Activated CD4-positive, alpha-beta T cell treated with anti-CD3 and anti-CD28 coated beads, Interleukin-2, amount 10 ng/mL, durations not matched to agents 7 days and 5 days (primary cell): ENCODE data around the gene CYP2W1. TPM values are rescaled to one million over a fixed set of nuclear protein-coding genes. Genes with fewer than 3 reads are reported as not detected.
A peak's percentile ranks its signal among the peaks of the same experiment; 100 is the strongest.
"Not testable (repeated sequence)": the region's sequence is repeated elsewhere in the genome, so short reads cannot be mapped to it uniquely, and the experiment has no call there.

ENCODE experiments used
- CTCF ChIA-PET: fragments of 350-600 bp; sonication (Branson Sonifier 250); formaldehyde crosslinking; loops from one replicate; lab custom pipeline; 2021; ENCODE audit warnings: antibody characterized with exemption; lab: Charles Lee
- POLR2A ChIA-PET: fragments of 350-600 bp; sonication (Branson Sonifier 250); formaldehyde crosslinking; loops from one replicate; lab custom pipeline; 2021; ENCODE audit warnings: antibody characterized with exemption; lab: Charles Lee
- DNase-seq: peaks from one replicate; pipeline ENCODE4 v3.0.0-alpha.2; 2020
- H3K27ac Mint-ChIP-seq: one replicate; pipeline ENCODE4 v1.8.0; 2021; ENCODE audit warnings: mild to moderate bottlenecking, moderate library complexity, mixed read lengths
- H3K27me3 Mint-ChIP-seq: one replicate; pipeline ENCODE4 v1.8.0; 2021; ENCODE audit warnings: mixed read lengths
- H3K36me3 Mint-ChIP-seq: one replicate; pipeline ENCODE4 v1.8.0; 2021; ENCODE audit warnings: low read depth, mixed read lengths
- H3K4me1 Mint-ChIP-seq: one replicate; pipeline ENCODE4 v1.8.0; 2021; ENCODE audit warnings: mixed read lengths
- H3K4me3 Mint-ChIP-seq: one replicate; pipeline ENCODE4 v1.8.0; 2021; ENCODE audit warnings: mild to moderate bottlenecking, moderate library complexity, mixed read lengths
- H3K9me3 Mint-ChIP-seq: one replicate; pipeline ENCODE4 v1.8.0; 2021; ENCODE audit warnings: mixed read lengths
- microRNA-seq: library from miRNA; unstranded; fragments of <30 nt; microRNA quantifications from one replicate; pipeline ENCODE4 v1.2.0, GENCODE V29; 2021; ENCODE audit warnings: borderline microRNAs expressed, borderline replicate concordance
- total RNA-seq, 2 experiments: library from RNA; stranded (reverse); gene quantifications; one replicate each; pipeline ENCODE4 v1.2.3, GENCODE V29; 2021

CYP2W1 gene
- total RNA-seq, 2 experiments from 2014 or later = not detected

- no peak for DNase-seq
- Mint-ChIP-seq H3K9me3 (no peaks in the 10 kb centered on the region), H3K4me3 (no peak overlapping the region), H3K27me3 (no peaks in the 10 kb centered on the region), H3K27ac (peak overlapping the region; percentile 46), H3K4me1 (peaks cover 61% of the 10 kb centered on the region), H3K36me3 (peaks cover 10% of the 10 kb centered on the region)
- POLR2A ChIA-PET = no interaction called here
- CTCF ChIA-PET = no interaction called here
Observed at GRCh38 chr7:1030444-1031070, 47.6 kb downstream of the CYP2W1 start.

GRCh38 chr7:1031716-1032455 is 48.9 kb downstream of the CYP2W1 start:
- H3K9me3 Mint-ChIP-seq = no peaks in the 10 kb centered on the region
- H3K36me3 Mint-ChIP-seq = peaks cover 10% of the 10 kb centered on the region
- no peak overlapping the region for H3K27ac Mint-ChIP-seq
- POLR2A ChIA-PET = no interaction called here
- peaks cover 55% of the 10 kb centered on the region for H3K4me1 Mint-ChIP-seq
- no peaks in the 10 kb centered on the region for H3K27me3 Mint-ChIP-seq
- DNase-seq = no peak
- CTCF ChIA-PET = no interaction called here
- no peak overlapping the region for H3K4me3 Mint-ChIP-seq

- H3K9me3 Mint-ChIP-seq = no peaks in the 10 kb centered on the region
- H3K4me3 Mint-ChIP-seq = no peak overlapping the region
- no peaks in the 10 kb centered on the region for H3K27me3 Mint-ChIP-seq
- H3K36me3 Mint-ChIP-seq = peaks cover 10% of the 10 kb centered on the region
- ChIA-PET POLR2A (no interaction called here), CTCF (interaction anchor here (0.7 to 1.9 kb wide), 2 partner anchors 23 to 33 kb away, joined by 3 to 4 read pairs; no protein-coding TSS in a partner anchor)
- peak overlapping the region; percentile 82 for H3K27ac Mint-ChIP-seq
- no peak for DNase-seq
- H3K4me1 Mint-ChIP-seq = peaks cover 52% of the 10 kb centered on the region
Observed at GRCh38 chr7:1032536-1033181, 49.7 kb downstream of the CYP2W1 start.

- Mint-ChIP-seq H3K27ac (peak overlapping the region; percentile 82), H3K27me3 (no peaks in the 10 kb centered on the region), H3K4me3 (peak overlapping the region; percentile 10), H3K4me1 (peaks cover 51% of the 10 kb centered on the region), H3K9me3 (no peaks in the 10 kb centered on the region), H3K36me3 (peaks cover 10% of the 10 kb centered on the region)
- DNase-seq = peak; percentile 35
- CTCF ChIA-PET = interaction anchor here (0.7 to 1.9 kb wide), 3 partner anchors 11 to 32 kb away, joined by 3 to 4 read pairs (median 3); partner anchors contain the start of gene GPR146
- POLR2A ChIA-PET = no interaction called here
Observed at GRCh38 chr7:1033546-1034145, 50.7 kb downstream of the CYP2W1 start.

- H3K27ac Mint-ChIP-seq, H3K27me3 Mint-ChIP-seq, H3K9me3 Mint-ChIP-seq, H3K4me3 Mint-ChIP-seq, DNase-seq, POLR2A ChIA-PET: not testable (repeated sequence)
- Mint-ChIP-seq H3K4me1 (peaks cover 39% of the 10 kb centered on the region), H3K36me3 (peaks cover 10% of the 10 kb centered on the region)
- CTCF ChIA-PET = interaction anchor here (1.0 kb wide), 1 partner anchor 9 kb away, joined by 3 read pairs; the partner anchor contains the start of gene GPR146
Observed at GRCh38 chr7:1034769-1035168, 51.8 kb downstream of the CYP2W1 start.

GRCh38 chr7:1036164-1036928 is 53.4 kb downstream of the CYP2W1 start:
- H3K4me3 Mint-ChIP-seq, DNase-seq, H3K9me3 Mint-ChIP-seq, H3K27ac Mint-ChIP-seq, POLR2A ChIA-PET, H3K27me3 Mint-ChIP-seq: not testable (repeated sequence)
- Mint-ChIP-seq H3K4me1 (peaks cover 33% of the 10 kb centered on the region), H3K36me3 (peaks cover 10% of the 10 kb centered on the region)
- CTCF ChIA-PET = interaction anchor here (1.2 kb wide), 1 partner anchor 29 kb away, joined by 3 read pairs; no protein-coding TSS in a partner anchor

Small RNAs within 50 kb of the gene (microRNA-seq; reads per million reads assigned to microRNA genes)
- 744 reads per million, percentile 83 among the genes with 10 or more reads in this experiment for gene MIR339

Other genes starting within 250 kb of the CYP2W1 start
- gene SUN1, start 150.7 kb upstream of the CYP2W1 start, total RNA-seq = 10 to 100 TPM; 76.8 to 78.5 TPM
- 10 to 100 TPM; 32.1 to 36.3 TPM for gene GET4, start 106.6 kb upstream of the CYP2W1 start, total RNA-seq
- gene ADAP1, start 28.5 kb upstream of the CYP2W1 start, total RNA-seq = 10 to 100 TPM; 12.4 to 13.5 TPM
- gene COX19, start 7.6 kb upstream of the CYP2W1 start, total RNA-seq = 10 to 100 TPM; 18.2 to 20.1 TPM
- gene GPR146, start 61.4 kb downstream of the CYP2W1 start, total RNA-seq = 10 to 100 TPM; 13.3 to 13.8 TPM
- under 1 TPM in 1 of 2 experiments, not detected in 1; 0.08 TPM for gene GPER1, start 104.9 kb downstream of the CYP2W1 start, total RNA-seq
- 10 to 100 TPM; 23.3 to 24.0 TPM for gene ZFAND2A, start 177.0 kb downstream of the CYP2W1 start, total RNA-seq
- gene UNCX, start 249.7 kb downstream of the CYP2W1 start, total RNA-seq = not detected